ENCODE measurements around the gene SLC38A6. TPM values are rescaled to one million over a fixed set of nuclear protein-coding genes. Genes with fewer than 3 reads are reported as not detected.
"Not testable (repeated sequence)": the region's sequence is repeated elsewhere in the genome, so short reads cannot be mapped to it uniquely, and the experiment has no call there.

SLC38A6 gene
- total RNA-seq, 1 donor from 2014 or later: 20.1 TPM

GRCh38 chr14:61050417-61050816, 69.4 kb downstream of the SLC38A6 start:
- no peak for DNase-seq (ENCODE audit: low spot score)

GRCh38 chr14:61051051-61051450, 70.0 kb downstream of the SLC38A6 start:
- DNase-seq (ENCODE audit: low spot score): no peak

GRCh38 chr14:61051621-61052020, 70.6 kb downstream of the SLC38A6 start:
- DNase-seq (ENCODE audit: low spot score): no peak

- DNase-seq (ENCODE audit: low spot score): no peak
These were observed 82.4 kb downstream of the SLC38A6 start for GRCh38 chr14:61063461-61063860.

GRCh38 chr14:61064210-61064609, 83.2 kb downstream of the SLC38A6 start:
- DNase-seq (ENCODE audit: low spot score): no peak

GRCh38 chr14:61064856-61065255, 83.8 kb downstream of the SLC38A6 start:
- DNase-seq (ENCODE audit: low spot score): no peak

- DNase-seq (ENCODE audit: low spot score): no peak
These were observed 84.6 kb downstream of the SLC38A6 start for GRCh38 chr14:61065656-61066055.

- DNase-seq (ENCODE audit: low spot score): not testable (repeated sequence)
These were observed 91.4 kb downstream of the SLC38A6 start for GRCh38 chr14:61072442-61072841.

GRCh38 chr14:61074852-61075251, 93.8 kb downstream of the SLC38A6 start:
- DNase-seq (ENCODE audit: low spot score): no peak

- DNase-seq (ENCODE audit: low spot score): no peak
These were observed 95.5 kb downstream of the SLC38A6 start for GRCh38 chr14:61076556-61076955.

- no peak for DNase-seq (ENCODE audit: low spot score)
These were observed 96.4 kb downstream of the SLC38A6 start for GRCh38 chr14:61077437-61077836.

- DNase-seq (ENCODE audit: low spot score): no peak
These were observed 97.1 kb downstream of the SLC38A6 start for GRCh38 chr14:61077951-61078720.

GRCh38 chr14:61080591-61081010, 99.6 kb downstream of the SLC38A6 start:
- no peak for DNase-seq (ENCODE audit: low spot score)

- no peak for DNase-seq (ENCODE audit: low spot score)
These were observed 107.0 kb downstream of the SLC38A6 start for GRCh38 chr14:61088081-61088480.

GRCh38 chr14:61089126-61089750, 108.2 kb downstream of the SLC38A6 start:
- DNase-seq (ENCODE audit: low spot score): no peak

GRCh38 chr14:61090432-61091216, 109.6 kb downstream of the SLC38A6 start:
- no peak for DNase-seq (ENCODE audit: low spot score)

GRCh38 chr14:61091657-61092273, 110.7 kb downstream of the SLC38A6 start:
- no peak for DNase-seq (ENCODE audit: low spot score)

GRCh38 chr14:61098096-61098495, 117.1 kb downstream of the SLC38A6 start:
- DNase-seq (ENCODE audit: low spot score): not testable (repeated sequence)

GRCh38 chr14:61098721-61099120, 117.7 kb downstream of the SLC38A6 start:
- no peak for DNase-seq (ENCODE audit: low spot score)

- DNase-seq (ENCODE audit: low spot score): no peak
These were observed 118.3 kb downstream of the SLC38A6 start for GRCh38 chr14:61099216-61099835.

Data from mesenteric fat pad (tissue), 1 donor.